SK-N-SH (cell line): ENCODE measurements around the gene MYO19.

ENCODE experiments used
- GABPA ChIP-seq: IDR thresholded peaks from 2 replicates; pipeline ENCODE4 v1.4.0; 2012; ENCODE audit warnings: low read depth, mild to moderate bottlenecking
- POLR2AphosphoS5 ChIP-seq: IDR thresholded peaks from 2 replicates; pipeline ENCODE4 v1.6.1; 2012; ENCODE audit warnings: low read depth, low read length
- RAD21 ChIP-seq: IDR thresholded peaks from 2 replicates; pipeline ENCODE4 v1.6.1; 2012; ENCODE audit warnings: mild to moderate bottlenecking, low read length
- TF ChIP-seq, protein P1 (sequence below): fragments of 200-600 bp; sonication (generic); IDR thresholded peaks from 2 replicates; pipeline ENCODE4 v1.6.1; 2017; ENCODE audit warnings: antibody characterized with exemption, mild to moderate bottlenecking, moderate library complexity

DNA sequence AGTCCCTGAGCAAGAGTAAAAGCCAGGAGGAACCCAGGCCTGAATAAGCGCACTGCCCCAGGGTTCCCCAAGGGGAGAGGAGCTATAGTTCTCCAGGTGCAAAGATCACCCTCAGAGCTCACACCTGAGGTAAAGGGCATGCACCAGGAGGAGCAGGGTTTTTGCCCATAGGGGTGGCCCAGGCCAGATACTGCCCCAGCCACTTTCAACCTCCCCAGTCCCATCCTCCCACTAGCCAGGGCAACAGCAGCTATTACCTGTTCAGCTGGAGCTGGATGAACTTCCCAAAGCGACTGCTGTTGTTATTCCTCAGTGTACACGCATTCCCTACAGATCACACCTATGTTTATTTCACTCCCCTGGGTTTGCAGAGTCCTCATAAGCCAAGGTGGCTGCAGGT lies 19.8 kb downstream of the MYO19 start:
- TF ChIP-seq, protein P1, sequence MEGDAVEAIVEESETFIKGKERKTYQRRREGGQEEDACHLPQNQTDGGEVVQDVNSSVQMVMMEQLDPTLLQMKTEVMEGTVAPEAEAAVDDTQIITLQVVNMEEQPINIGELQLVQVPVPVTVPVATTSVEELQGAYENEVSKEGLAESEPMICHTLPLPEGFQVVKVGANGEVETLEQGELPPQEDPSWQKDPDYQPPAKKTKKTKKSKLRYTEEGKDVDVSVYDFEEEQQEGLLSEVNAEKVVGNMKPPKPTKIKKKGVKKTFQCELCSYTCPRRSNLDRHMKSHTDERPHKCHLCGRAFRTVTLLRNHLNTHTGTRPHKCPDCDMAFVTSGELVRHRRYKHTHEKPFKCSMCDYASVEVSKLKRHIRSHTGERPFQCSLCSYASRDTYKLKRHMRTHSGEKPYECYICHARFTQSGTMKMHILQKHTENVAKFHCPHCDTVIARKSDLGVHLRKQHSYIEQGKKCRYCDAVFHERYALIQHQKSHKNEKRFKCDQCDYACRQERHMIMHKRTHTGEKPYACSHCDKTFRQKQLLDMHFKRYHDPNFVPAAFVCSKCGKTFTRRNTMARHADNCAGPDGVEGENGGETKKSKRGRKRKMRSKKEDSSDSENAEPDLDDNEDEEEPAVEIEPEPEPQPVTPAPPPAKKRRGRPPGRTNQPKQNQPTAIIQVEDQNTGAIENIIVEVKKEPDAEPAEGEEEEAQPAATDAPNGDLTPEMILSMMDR, result no peak
- TF ChIP-seq RAD21, result no peak
- TF ChIP-seq GABPA, result no peak
- TF ChIP-seq POLR2AphosphoS5, result no peak
